HTR-8/SVneo (cell line): ENCODE results near the gene CYP4F2.
A peak's percentile ranks its signal among the peaks of the same experiment; 100 is the strongest.
"Not testable (repeated sequence)": the region's sequence is repeated elsewhere in the genome, so short reads cannot be mapped to it uniquely, and the experiment has no call there.

Experiments
- DNase-seq: peaks from one replicate; pipeline ENCODE4 v3.0.0; 2011; ENCODE audit warnings: low spot score, mixed read lengths; ENCODE audit not compliant: insufficient read length
- FAIRE-seq: peaks from 2 replicates; lab custom pipeline; 2011; peaks lifted over from hg19 to GRCh38; lab: Jason Lieb, UNC

CYP4F2 gene

GRCh38 chr19:15863272-15863671 lies 34.6 kb downstream of the CYP4F2 start:
- DNase-seq (no peak), FAIRE-seq (no peak)

GRCh38 chr19:15862444-15862843 lies 35.4 kb downstream of the CYP4F2 start:
- DNase-seq (no peak), FAIRE-seq (no peak)

DNA sequence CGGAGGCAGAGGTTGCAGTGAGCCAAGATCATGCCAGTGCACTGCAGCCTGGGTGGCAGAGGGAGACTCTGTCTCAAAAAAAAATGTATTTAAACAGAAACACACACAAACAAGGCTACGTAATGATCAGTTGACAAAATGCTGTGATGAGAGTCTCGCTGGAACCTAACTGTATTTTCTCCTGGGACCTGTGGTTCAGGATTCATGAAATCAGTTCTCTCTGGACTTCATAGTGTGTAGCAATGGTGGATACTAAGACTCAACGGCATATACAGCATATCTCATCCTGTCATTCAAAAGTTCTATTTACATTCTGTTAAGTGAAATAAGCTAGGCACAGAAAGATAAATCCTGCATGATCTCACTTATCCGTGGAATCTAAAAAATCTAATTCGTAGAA lies 37.4 kb downstream of the CYP4F2 start:
- FAIRE-seq (no peak), DNase-seq (no peak)

- no peak for FAIRE-seq
- no peak for DNase-seq
These were observed 38.7 kb downstream of the CYP4F2 start for GRCh38 chr19:15859187-15859586.

- DNase-seq: no peak
- FAIRE-seq: no peak
These were observed 47.5 kb downstream of the CYP4F2 start for GRCh38 chr19:15850385-15850784.

DNA sequence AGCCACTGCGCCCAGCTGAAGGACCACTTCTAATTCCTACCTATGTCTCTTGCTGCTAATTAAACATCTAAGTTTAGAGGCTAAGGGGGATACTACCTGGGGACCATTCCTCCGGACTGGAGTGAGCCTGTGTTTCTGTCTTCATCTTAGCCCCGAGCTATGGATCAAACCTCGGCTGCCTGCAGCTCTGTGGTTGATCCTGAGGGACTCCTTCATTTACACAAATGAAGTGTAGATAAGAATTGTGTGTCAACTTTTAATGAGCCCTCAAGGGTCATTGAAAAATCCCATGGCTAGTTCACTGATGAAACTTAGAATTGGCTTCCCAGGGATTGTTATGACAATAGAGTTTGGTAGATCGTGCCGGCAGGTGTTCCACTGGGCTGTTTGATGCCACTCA lies 51.0 kb downstream of the CYP4F2 start:
- FAIRE-seq: no peak
- DNase-seq: no peak

GRCh38 chr19:15843894-15844222 lies 54.0 kb downstream of the CYP4F2 start:
- not testable (repeated sequence) for DNase-seq, FAIRE-seq

- DNase-seq (no peak), FAIRE-seq (no peak)
These were observed 54.5 kb downstream of the CYP4F2 start for GRCh38 chr19:15843203-15843893.

DNA sequence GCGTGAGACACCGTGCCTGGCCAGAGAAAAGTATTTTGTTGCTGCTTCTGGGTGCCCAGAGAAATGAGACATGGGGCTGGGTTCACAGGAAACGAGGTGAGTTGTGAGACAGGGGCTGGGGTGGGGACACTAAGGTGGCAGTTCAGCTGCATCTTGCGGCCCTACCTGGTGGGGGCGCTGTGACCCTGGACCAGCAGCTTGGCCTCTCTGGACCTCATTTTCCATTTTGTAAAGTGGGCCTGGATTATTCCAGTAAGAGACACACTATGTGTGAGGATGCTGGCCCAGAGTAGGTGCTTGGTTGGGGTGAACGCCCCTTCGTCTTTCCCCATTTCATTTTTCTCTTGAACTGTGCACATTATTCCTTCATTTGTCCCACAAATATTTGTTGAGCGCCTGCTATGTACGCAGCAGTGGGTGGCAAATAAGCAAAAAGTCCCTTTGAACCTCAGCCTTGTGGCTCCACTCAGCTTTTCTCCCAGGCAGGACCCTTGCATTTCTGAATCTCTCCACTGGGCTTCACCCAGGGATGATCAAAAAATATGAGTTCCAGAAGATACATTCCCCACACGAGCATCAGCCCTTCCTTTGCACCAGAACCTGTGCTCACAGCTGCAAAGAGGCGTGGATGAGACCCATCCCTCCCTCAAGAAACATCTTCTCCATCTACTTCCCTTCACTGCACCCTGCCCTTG lies 55.9 kb downstream of the CYP4F2 start:
- DNase-seq (no peak), FAIRE-seq (no peak)

GRCh38 chr19:15840833-15841232 lies 57.0 kb downstream of the CYP4F2 start:
- FAIRE-seq (no peak), DNase-seq (no peak)

DNA sequence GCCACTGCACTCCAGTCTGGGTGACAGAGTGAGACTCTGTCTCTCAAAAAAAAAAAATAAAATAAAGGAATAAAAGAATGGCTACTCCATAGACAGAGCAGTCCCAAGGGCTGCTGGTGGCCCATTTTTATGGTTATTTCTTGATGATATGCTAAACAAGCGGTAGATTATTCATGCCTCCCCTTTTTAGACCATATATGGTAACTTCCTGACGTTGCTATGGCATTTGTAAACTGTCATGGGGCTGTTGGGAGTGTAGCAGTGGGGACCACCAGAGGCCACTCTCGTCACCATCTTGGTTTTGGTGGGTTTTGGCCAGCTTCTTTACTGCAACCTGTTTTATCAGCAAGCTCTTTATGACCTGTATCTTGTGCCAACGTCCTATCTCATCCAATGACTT lies 58.0 kb downstream of the CYP4F2 start:
- FAIRE-seq, DNase-seq: not testable (repeated sequence)

- FAIRE-seq (no peak), DNase-seq (no peak)
These were observed 59.5 kb downstream of the CYP4F2 start for GRCh38 chr19:15838351-15838750.

- FAIRE-seq: no peak
- no peak for DNase-seq
These were observed 60.6 kb downstream of the CYP4F2 start for GRCh38 chr19:15837221-15837731.

GRCh38 chr19:15836330-15837220 lies 61.3 kb downstream of the CYP4F2 start:
- FAIRE-seq: no peak

DNA sequence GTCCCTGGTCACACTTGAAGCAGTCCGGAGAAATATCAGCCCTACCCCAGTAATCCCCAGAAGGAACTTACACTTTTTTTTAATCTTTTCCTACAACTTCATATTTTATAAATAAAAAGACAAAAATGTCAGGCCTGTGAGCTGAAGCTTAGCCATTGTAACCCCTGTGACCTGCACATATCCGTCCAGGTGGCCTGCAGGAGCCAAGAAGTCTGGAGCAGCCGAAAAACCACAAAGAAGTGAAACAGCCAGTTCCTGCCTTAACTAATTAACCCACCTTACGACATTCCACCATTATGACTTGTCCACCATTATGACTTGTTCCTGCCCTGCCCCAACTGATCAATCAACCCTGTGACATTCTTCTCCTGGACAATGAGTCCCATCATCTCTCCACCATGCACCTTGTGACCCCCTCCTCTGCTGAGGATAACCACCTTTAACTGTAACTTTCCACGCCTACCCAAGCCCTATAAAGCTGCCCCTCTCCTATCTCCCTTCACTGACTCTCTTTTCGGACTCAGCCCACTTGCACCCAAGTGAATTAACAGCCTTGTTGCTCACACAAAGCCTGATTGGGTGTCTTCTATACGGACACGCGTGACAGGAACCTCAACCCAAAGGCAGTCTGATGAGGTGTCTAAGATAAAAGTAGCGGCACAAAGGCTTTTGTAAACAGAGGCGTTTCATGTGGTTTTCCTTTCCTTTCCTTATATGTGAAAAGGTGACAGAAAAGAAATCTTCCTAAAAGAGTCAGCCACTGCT lies 62.1 kb downstream of the CYP4F2 start:
- FAIRE-seq, DNase-seq: not testable (repeated sequence)

More at GRCh38 chr19:15836330-15837220, 61.3 kb downstream of the CYP4F2 start:
- peak; percentile 97 for DNase-seq

- not testable (repeated sequence) for DNase-seq, FAIRE-seq
These were observed 63.6 kb downstream of the CYP4F2 start for GRCh38 chr19:15834232-15834631.

GRCh38 chr19:15831626-15832025 lies 66.2 kb downstream of the CYP4F2 start:
- no peak for FAIRE-seq
- no peak for DNase-seq

DNA sequence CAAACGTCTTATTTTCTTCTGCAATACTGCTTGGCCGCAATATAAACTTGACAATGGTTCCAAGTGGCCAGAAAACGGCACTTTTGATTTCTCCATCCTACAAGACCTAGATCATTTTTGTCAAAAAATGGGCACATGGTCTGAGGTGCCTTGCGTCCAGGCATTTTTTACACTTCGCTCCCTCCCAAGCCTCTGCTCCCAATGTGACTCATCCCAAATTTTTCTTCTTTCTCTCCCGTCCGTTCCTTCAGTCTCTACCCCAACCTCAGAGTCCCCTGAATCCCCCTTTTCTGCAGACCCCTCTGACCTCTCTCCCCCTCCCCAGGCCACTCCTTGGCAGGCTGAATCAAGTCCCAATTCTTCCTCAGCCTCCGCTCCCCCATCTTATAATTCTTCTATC lies 68.1 kb downstream of the CYP4F2 start:
- FAIRE-seq (no peak), DNase-seq (no peak)

GRCh38 chr19:15829306-15829698 lies 68.6 kb downstream of the CYP4F2 start:
- no peak for FAIRE-seq
- DNase-seq: no peak
